ENCODE results near the gene GDPD5.
A peak's percentile ranks its signal among the peaks of the same experiment; 100 is the strongest.

GDPD5 gene

GRCh38 chr11:75510004-75510722 is 15.6 kb downstream of the GDPD5 start:
- DNase-seq: no peak

GRCh38 chr11:75509020-75509720 is 16.6 kb downstream of the GDPD5 start:
- DNase-seq: no peak

GRCh38 chr11:75508051-75508561 is 17.6 kb downstream of the GDPD5 start:
- no peak for DNase-seq

- no peak for DNase-seq
Measured at GRCh38 chr11:75507571-75507970, 18.2 kb downstream of the GDPD5 start.

- DNase-seq: no peak
Measured at GRCh38 chr11:75506827-75507226, 18.9 kb downstream of the GDPD5 start.

GRCh38 chr11:75505916-75506692 is 19.6 kb downstream of the GDPD5 start:
- DNase-seq: no peak

GRCh38 chr11:75504501-75504900 is 21.2 kb downstream of the GDPD5 start:
- no peak for DNase-seq

- DNase-seq: no peak
Measured at GRCh38 chr11:75503531-75504099, 22.1 kb downstream of the GDPD5 start.

- DNase-seq: no peak
Measured at GRCh38 chr11:75502138-75502537, 23.6 kb downstream of the GDPD5 start.

GRCh38 chr11:75500742-75501141 is 25.0 kb downstream of the GDPD5 start:
- DNase-seq: no peak

- DNase-seq: peak; percentile 11
Measured at GRCh38 chr11:75499423-75500190, 26.1 kb downstream of the GDPD5 start.

GRCh38 chr11:75498556-75499255 is 27.0 kb downstream of the GDPD5 start:
- DNase-seq: no peak

GRCh38 chr11:75497788-75498409 is 27.8 kb downstream of the GDPD5 start:
- no peak for DNase-seq

GRCh38 chr11:75496305-75496752 is 29.4 kb downstream of the GDPD5 start:
- no peak for DNase-seq

- DNase-seq: no peak
Measured at GRCh38 chr11:75495749-75496304, 29.9 kb downstream of the GDPD5 start.

GRCh38 chr11:75493626-75494025 is 32.1 kb downstream of the GDPD5 start:
- DNase-seq: no peak

- DNase-seq: no peak
Measured at GRCh38 chr11:75492181-75492820, 33.4 kb downstream of the GDPD5 start.

GRCh38 chr11:75491465-75491864 is 34.3 kb downstream of the GDPD5 start:
- DNase-seq: no peak

GRCh38 chr11:75490221-75491181 is 35.2 kb downstream of the GDPD5 start:
- DNase-seq: no peak
